Measurements from ENCODE around the gene ZFP69B.

The ZFP69B gene

GRCh38 chr1:40411843-40412242 is 38.4 kb upstream of the ZFP69B start:
- no peak overlapping the region for H3K4me2 ChIP-seq (ENCODE audit: insufficient read depth, low read length, poor library complexity, severe bottlenecking)
- no peak overlapping the region for H4K8ac ChIP-seq (ENCODE audit: low read depth, low read length)
- no CpG with 5 or more reads among the region's 2 CpGs for WGBS, 2 donors (ENCODE audit: extremely low coverage in 2 of 2, insufficient read length in 2 of 2, insufficient replicate concordance in 1 of 2)
- no peak overlapping the region for H3K4me3 ChIP-seq (ENCODE audit: low read length in 2 of 2)
- no peaks in the 10 kb centered on the region for H3K4me1 ChIP-seq (ENCODE audit: control insufficient read depth in 2 of 2, insufficient read depth in 1 of 2, low read depth in 1 of 2, low read length in 2 of 2)
- no peak overlapping the region for H3K4ac ChIP-seq (ENCODE audit: low read length)
- peaks cover 5 to 67% of the 10 kb centered on the region in 2 donors for H3K36me3 ChIP-seq (replicated peaks in 1 of 2; ENCODE audit: control insufficient read depth in 2 of 2, insufficient read depth in 2 of 2, low read length in 2 of 2)
- no peak overlapping the region for H3K14ac ChIP-seq (ENCODE audit: low read length)
- no peak overlapping the region for H2AFZ ChIP-seq (ENCODE audit: low read length)
- no peak for DNase-seq (ENCODE audit: low spot score)
- no peak overlapping the region for H2BK12ac ChIP-seq (ENCODE audit: low read length)
- no peaks in the 10 kb centered on the region for H3K9me3 ChIP-seq (replicated peaks in 1 of 2; ENCODE audit: control insufficient read depth in 2 of 2, insufficient read depth in 1 of 2, low read depth in 1 of 2, low read length in 2 of 2)
- no peak overlapping the region for H2BK5ac ChIP-seq (ENCODE audit: low read length)
- no peak overlapping the region for H2AK5ac ChIP-seq (ENCODE audit: low read depth, low read length)
- no peaks in the 10 kb centered on the region for H3K79me1 ChIP-seq (ENCODE audit: low read depth, low read length)
- H3K18ac ChIP-seq (ENCODE audit: low read length) = no peak overlapping the region
- no peaks in the 10 kb centered on the region for H3K27me3 ChIP-seq (ENCODE audit: control insufficient read depth in 3 of 3, insufficient read depth in 3 of 3, low read depth in 1 of 3, low read length in 3 of 3)
- no peak overlapping the region for H3K27ac ChIP-seq (replicated peaks; ENCODE audit: low read length)
- no peak overlapping the region for H3K23ac ChIP-seq (ENCODE audit: low read depth, low read length, poor library complexity)
- no peak overlapping the region for H2BK15ac ChIP-seq (ENCODE audit: low read length)
- no peak overlapping the region for H2BK120ac ChIP-seq (ENCODE audit: low read depth, low read length)
- no peak overlapping the region for H4K91ac ChIP-seq (ENCODE audit: low read depth, low read length, poor library complexity)
- H3K9ac ChIP-seq (ENCODE audit: low read depth, low read length, poor library complexity) = no peak overlapping the region

- Histone ChIP-seq H3K27ac (replicated peaks; ENCODE audit: low read length) (no peak overlapping the region), H3K9me3 (replicated peaks in 1 of 2; ENCODE audit: control insufficient read depth in 2 of 2, insufficient read depth in 1 of 2, low read depth in 1 of 2, low read length in 2 of 2) (no peaks in the 10 kb centered on the region), H3K4me2 (ENCODE audit: insufficient read depth, low read length, poor library complexity, severe bottlenecking) (no peak overlapping the region), H3K27me3 (ENCODE audit: control insufficient read depth in 3 of 3, insufficient read depth in 3 of 3, low read depth in 1 of 3, low read length in 3 of 3) (no peaks in the 10 kb centered on the region), H4K91ac (ENCODE audit: low read depth, low read length, poor library complexity) (no peak overlapping the region), H3K79me1 (ENCODE audit: low read depth, low read length) (no peaks in the 10 kb centered on the region), H2BK12ac (ENCODE audit: low read length) (no peak overlapping the region), H3K18ac (ENCODE audit: low read length) (no peak overlapping the region), H3K4me3 (ENCODE audit: low read length in 2 of 2) (no peak overlapping the region), H3K4me1 (ENCODE audit: control insufficient read depth in 2 of 2, insufficient read depth in 1 of 2, low read depth in 1 of 2, low read length in 2 of 2) (no peaks in the 10 kb centered on the region), H2BK15ac (ENCODE audit: low read length) (no peak overlapping the region), H3K23ac (ENCODE audit: low read depth, low read length, poor library complexity) (no peak overlapping the region), H4K8ac (ENCODE audit: low read depth, low read length) (no peak overlapping the region), H3K36me3 (replicated peaks in 1 of 2; ENCODE audit: control insufficient read depth in 2 of 2, insufficient read depth in 2 of 2, low read length in 2 of 2) (peaks cover 8 to 82% of the 10 kb centered on the region in 2 donors), H3K4ac (ENCODE audit: low read length) (no peak overlapping the region), H2AK5ac (ENCODE audit: low read depth, low read length) (no peak overlapping the region), H3K9ac (ENCODE audit: low read depth, low read length, poor library complexity) (no peak overlapping the region), H2BK120ac (ENCODE audit: low read depth, low read length) (no peak overlapping the region), H2BK5ac (ENCODE audit: low read length) (no peak overlapping the region), H3K14ac (ENCODE audit: low read length) (no peak overlapping the region), H2AFZ (ENCODE audit: low read length) (no peak overlapping the region)
- no CpG with 5 or more reads among the region's 6 CpGs for WGBS, 2 donors (ENCODE audit: extremely low coverage in 2 of 2, insufficient read length in 2 of 2, insufficient replicate concordance in 1 of 2)
- DNase-seq (ENCODE audit: low spot score) = no peak
Measured at GRCh38 chr1:40413527-40414252, 36.6 kb upstream of the ZFP69B start.

- no peak overlapping the region for H3K4me3 ChIP-seq (ENCODE audit: low read length in 2 of 2)
- H3K4me2 ChIP-seq (ENCODE audit: insufficient read depth, low read length, poor library complexity, severe bottlenecking) = no peak overlapping the region
- H3K4ac ChIP-seq (ENCODE audit: low read length) = no peak overlapping the region
- no peak overlapping the region for H2AK5ac ChIP-seq (ENCODE audit: low read depth, low read length)
- H3K27ac ChIP-seq (replicated peaks; ENCODE audit: low read length) = no peak overlapping the region
- H2BK120ac ChIP-seq (ENCODE audit: low read depth, low read length) = no peak overlapping the region
- H3K79me1 ChIP-seq (ENCODE audit: low read depth, low read length) = no peaks in the 10 kb centered on the region
- H2AFZ ChIP-seq (ENCODE audit: low read length) = no peak overlapping the region
- no peak overlapping the region for H3K18ac ChIP-seq (ENCODE audit: low read length)
- no peaks in the 10 kb centered on the region for H3K9me3 ChIP-seq (replicated peaks in 1 of 2; ENCODE audit: control insufficient read depth in 2 of 2, insufficient read depth in 1 of 2, low read depth in 1 of 2, low read length in 2 of 2)
- H4K8ac ChIP-seq (ENCODE audit: low read depth, low read length) = no peak overlapping the region
- no peak overlapping the region for H2BK5ac ChIP-seq (ENCODE audit: low read length)
- H2BK12ac ChIP-seq (ENCODE audit: low read length) = no peak overlapping the region
- no peak overlapping the region for H4K91ac ChIP-seq (ENCODE audit: low read depth, low read length, poor library complexity)
- H3K23ac ChIP-seq (ENCODE audit: low read depth, low read length, poor library complexity) = no peak overlapping the region
- H2BK15ac ChIP-seq (ENCODE audit: low read length) = no peak overlapping the region
- no peak for DNase-seq (ENCODE audit: low spot score)
- no peaks in the 10 kb centered on the region for H3K27me3 ChIP-seq (ENCODE audit: control insufficient read depth in 3 of 3, insufficient read depth in 3 of 3, low read depth in 1 of 3, low read length in 3 of 3)
- no peak overlapping the region for H3K9ac ChIP-seq (ENCODE audit: low read depth, low read length, poor library complexity)
- no peak overlapping the region for H3K14ac ChIP-seq (ENCODE audit: low read length)
- no CpG with 5 or more reads among the region's 3 CpGs for WGBS, 2 donors (ENCODE audit: extremely low coverage in 2 of 2, insufficient read length in 2 of 2, insufficient replicate concordance in 1 of 2)
- peaks cover 8 to 79% of the 10 kb centered on the region in 2 donors for H3K36me3 ChIP-seq (replicated peaks in 1 of 2; ENCODE audit: control insufficient read depth in 2 of 2, insufficient read depth in 2 of 2, low read length in 2 of 2)
- H3K4me1 ChIP-seq (ENCODE audit: control insufficient read depth in 2 of 2, insufficient read depth in 1 of 2, low read depth in 1 of 2, low read length in 2 of 2) = no peaks in the 10 kb centered on the region
Measured at GRCh38 chr1:40414331-40414730, 35.9 kb upstream of the ZFP69B start.

GRCh38 chr1:40416709-40417108 is 33.6 kb upstream of the ZFP69B start:
- peaks cover 8 to 63% of the 10 kb centered on the region in 2 donors for H3K36me3 ChIP-seq (replicated peaks in 1 of 2; ENCODE audit: control insufficient read depth in 2 of 2, insufficient read depth in 2 of 2, low read length in 2 of 2)
- H3K27me3 ChIP-seq (ENCODE audit: control insufficient read depth in 3 of 3, insufficient read depth in 3 of 3, low read depth in 1 of 3, low read length in 3 of 3) = no peaks in the 10 kb centered on the region
- H3K23ac ChIP-seq (ENCODE audit: low read depth, low read length, poor library complexity) = no peak overlapping the region
- peak overlapping the region in 1 of 2 donors; percentile 56 for H3K4me3 ChIP-seq (ENCODE audit: low read length in 2 of 2)
- H3K18ac ChIP-seq (ENCODE audit: low read length) = no peak overlapping the region
- no peak for DNase-seq (ENCODE audit: low spot score)
- WGBS, 2 donors (ENCODE audit: extremely low coverage in 2 of 2, insufficient read length in 2 of 2, insufficient replicate concordance in 1 of 2) = no CpG with 5 or more reads among the region's 4 CpGs
- H4K91ac ChIP-seq (ENCODE audit: low read depth, low read length, poor library complexity) = no peak overlapping the region
- no peak overlapping the region for H3K14ac ChIP-seq (ENCODE audit: low read length)
- H2AK5ac ChIP-seq (ENCODE audit: low read depth, low read length) = no peak overlapping the region
- H3K9me3 ChIP-seq (replicated peaks in 1 of 2; ENCODE audit: control insufficient read depth in 2 of 2, insufficient read depth in 1 of 2, low read depth in 1 of 2, low read length in 2 of 2) = no peaks in the 10 kb centered on the region
- H2BK5ac ChIP-seq (ENCODE audit: low read length) = no peak overlapping the region
- H3K27ac ChIP-seq (replicated peaks; ENCODE audit: low read length) = no peak overlapping the region
- H2BK12ac ChIP-seq (ENCODE audit: low read length) = no peak overlapping the region
- H2BK15ac ChIP-seq (ENCODE audit: low read length) = no peak overlapping the region
- no peak overlapping the region for H2AFZ ChIP-seq (ENCODE audit: low read length)
- H3K4ac ChIP-seq (ENCODE audit: low read length) = no peak overlapping the region
- H2BK120ac ChIP-seq (ENCODE audit: low read depth, low read length) = no peak overlapping the region
- no peak overlapping the region for H3K9ac ChIP-seq (ENCODE audit: low read depth, low read length, poor library complexity)
- no peak overlapping the region for H4K8ac ChIP-seq (ENCODE audit: low read depth, low read length)
- H3K4me1 ChIP-seq (ENCODE audit: control insufficient read depth in 2 of 2, insufficient read depth in 1 of 2, low read depth in 1 of 2, low read length in 2 of 2) = peaks cover 7 to 10% of the 10 kb centered on the region in 2 donors
- no peak overlapping the region for H3K4me2 ChIP-seq (ENCODE audit: insufficient read depth, low read length, poor library complexity, severe bottlenecking)
- no peaks in the 10 kb centered on the region for H3K79me1 ChIP-seq (ENCODE audit: low read depth, low read length)
